ENCODE data around the gene ANKFN1.

DNA sequence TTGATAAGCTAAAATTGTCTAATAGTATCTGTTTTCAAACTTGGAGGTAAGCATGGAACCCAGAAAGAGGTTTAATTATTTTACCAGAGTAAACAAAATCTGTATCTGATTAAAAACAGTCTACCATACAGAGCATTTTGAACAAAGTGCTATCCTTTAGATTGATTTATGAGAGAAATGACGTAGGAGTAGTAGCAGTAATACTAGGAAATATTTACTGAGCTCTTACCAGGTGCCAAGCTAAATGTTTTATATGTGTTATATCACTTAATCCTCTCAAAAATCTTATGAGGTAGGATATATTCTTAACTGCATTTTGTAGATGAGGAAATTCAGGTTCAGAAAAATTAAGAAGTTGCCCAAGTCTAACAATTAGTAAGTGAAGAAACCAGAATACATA lies 253.8 kb downstream of the ANKFN1 start:
- TF ChIP-seq, protein P1, sequence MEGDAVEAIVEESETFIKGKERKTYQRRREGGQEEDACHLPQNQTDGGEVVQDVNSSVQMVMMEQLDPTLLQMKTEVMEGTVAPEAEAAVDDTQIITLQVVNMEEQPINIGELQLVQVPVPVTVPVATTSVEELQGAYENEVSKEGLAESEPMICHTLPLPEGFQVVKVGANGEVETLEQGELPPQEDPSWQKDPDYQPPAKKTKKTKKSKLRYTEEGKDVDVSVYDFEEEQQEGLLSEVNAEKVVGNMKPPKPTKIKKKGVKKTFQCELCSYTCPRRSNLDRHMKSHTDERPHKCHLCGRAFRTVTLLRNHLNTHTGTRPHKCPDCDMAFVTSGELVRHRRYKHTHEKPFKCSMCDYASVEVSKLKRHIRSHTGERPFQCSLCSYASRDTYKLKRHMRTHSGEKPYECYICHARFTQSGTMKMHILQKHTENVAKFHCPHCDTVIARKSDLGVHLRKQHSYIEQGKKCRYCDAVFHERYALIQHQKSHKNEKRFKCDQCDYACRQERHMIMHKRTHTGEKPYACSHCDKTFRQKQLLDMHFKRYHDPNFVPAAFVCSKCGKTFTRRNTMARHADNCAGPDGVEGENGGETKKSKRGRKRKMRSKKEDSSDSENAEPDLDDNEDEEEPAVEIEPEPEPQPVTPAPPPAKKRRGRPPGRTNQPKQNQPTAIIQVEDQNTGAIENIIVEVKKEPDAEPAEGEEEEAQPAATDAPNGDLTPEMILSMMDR (IDR thresholded peaks at IDR 0.05): no peak
- TF ChIP-seq EP300 (IDR thresholded peaks at IDR 0.05): no peak
